Muscle layer of duodenum (tissue), 2 donors: Measurements from ENCODE around the gene PCDHGA1.
"Not testable (repeated sequence)": the region's sequence is repeated elsewhere in the genome, so short reads cannot be mapped to it uniquely, and the experiment has no call there.

Experiments used
- H3K27ac ChIP-seq: one replicate; pipeline ENCODE4 v1.7.0; 2013; ENCODE audit warnings: mild to moderate bottlenecking, low read length
- H3K27me3 ChIP-seq: one replicate; pipeline ENCODE4 v1.7.0; 2013; ENCODE audit warnings: low read depth, mild to moderate bottlenecking, control low read depth, low read length
- H3K36me3 ChIP-seq, 2 donors: one replicate each; pipeline ENCODE4 v1.7.0; 2013; ENCODE audit warnings: low read length in 2 of 2, control low read depth in 1 of 2, mild to moderate bottlenecking in 1 of 2; ENCODE audit not compliant: insufficient read depth in 2 of 2, control insufficient read depth in 1 of 2
- H3K4me1 ChIP-seq, 2 donors: one replicate each; pipeline ENCODE4 v1.7.0; 2013; ENCODE audit warnings: low read length in 2 of 2, mild to moderate bottlenecking in 2 of 2, control low read depth in 1 of 2, moderate library complexity in 1 of 2; ENCODE audit not compliant: insufficient read depth in 2 of 2, control insufficient read depth in 1 of 2
- H3K4me3 ChIP-seq, 2 donors: one replicate each; pipeline ENCODE4 v1.7.0; 2013; ENCODE audit warnings: low read length in 2 of 2, low read depth in 1 of 2, mild to moderate bottlenecking in 1 of 2
- H3K9me3 ChIP-seq, 2 donors: one replicate each; pipeline ENCODE4 v1.7.0; 2013; ENCODE audit warnings: low read length in 2 of 2, control low read depth in 1 of 2, mild to moderate bottlenecking in 1 of 2; ENCODE audit not compliant: control insufficient read depth in 1 of 2
- donor health status: healthy.

PCDHGA1 gene

GRCh38 chr5:141330299-141331080, at the start of gene PCDHGA1:
Gene PCDHGA1, plus strand, starts transcription at chr5:141330514.
- no peak within 1 kb of the TSS for H3K27ac ChIP-seq
- H3K4me1 ChIP-seq, result no peaks in the 10 kb centered on the region
- peaks cover 50 to 67% of the 10 kb centered on the region in 2 donors for H3K9me3 ChIP-seq
- H3K27me3 ChIP-seq, result no peaks in the 10 kb centered on the region
- peak within 1 kb of the TSS in 1 of 2 donors; percentile 54 for H3K4me3 ChIP-seq
- H3K36me3 ChIP-seq, result peaks cover 0 to 3% of the 10 kb centered on the region in 2 donors

GRCh38 chr5:141298376-141298775, 31.9 kb upstream of the PCDHGA1 start:
- Histone ChIP-seq H3K4me3 (peak overlapping the region in 1 of 2 donors; percentile 8), H3K27me3 (no peaks in the 10 kb centered on the region), H3K36me3 (peaks cover 0 to 18% of the 10 kb centered on the region in 2 donors), H3K9me3 (peaks cover 30 to 81% of the 10 kb centered on the region in 2 donors), H3K27ac (no peak overlapping the region), H3K4me1 (no peaks in the 10 kb centered on the region)

GRCh38 chr5:141303756-141304155, 26.6 kb upstream of the PCDHGA1 start, which contains the start of gene SLC25A2:
Gene SLC25A2, minus strand, starts transcription at chr5:141304049. Its CDS starts 184 bp downstream, at chr5:141303865.
- peak within 1 kb of the TSS in 1 of 2 donors; percentile 47 for H3K4me3 ChIP-seq
- peaks cover 0 to 18% of the 10 kb centered on the region in 2 donors for H3K36me3 ChIP-seq
- H3K27ac ChIP-seq, result no peak within 1 kb of the TSS
- no peaks in the 10 kb centered on the region for H3K27me3 ChIP-seq
- H3K9me3 ChIP-seq, result peaks cover 41 to 90% of the 10 kb centered on the region in 2 donors
- H3K4me1 ChIP-seq, result no peaks in the 10 kb centered on the region

- H3K27ac ChIP-seq, result no peak overlapping the region
- no peaks in the 10 kb centered on the region for H3K4me1 ChIP-seq
- peaks cover 45 to 82% of the 10 kb centered on the region in 2 donors for H3K9me3 ChIP-seq
- H3K36me3 ChIP-seq, result peaks cover 0 to 18% of the 10 kb centered on the region in 2 donors
- no peaks in the 10 kb centered on the region for H3K27me3 ChIP-seq
- H3K4me3 ChIP-seq, result peak overlapping the region in 1 of 2 donors; percentile 21
Observed at GRCh38 chr5:141306630-141307029, 23.7 kb upstream of the PCDHGA1 start.

GRCh38 chr5:141313711-141314110, 16.6 kb upstream of the PCDHGA1 start:
- H3K9me3 ChIP-seq, result peaks cover 60 to 81% of the 10 kb centered on the region in 2 donors
- H3K4me3 ChIP-seq, result peak overlapping the region in 1 of 2 donors; percentile 42
- H3K27ac ChIP-seq, result no peak overlapping the region
- no peaks in the 10 kb centered on the region for H3K4me1 ChIP-seq
- H3K36me3 ChIP-seq, result peaks cover under 1 to 70% of the 10 kb centered on the region in 2 donors
- H3K27me3 ChIP-seq, result no peaks in the 10 kb centered on the region

GRCh38 chr5:141316963-141317362, 13.4 kb upstream of the PCDHGA1 start:
- Histone ChIP-seq H3K4me3 (peak overlapping the region in 1 of 2 donors; percentile 37), H3K4me1 (peaks cover 0 to 10% of the 10 kb centered on the region in 2 donors), H3K9me3 (peaks cover 64 to 75% of the 10 kb centered on the region in 2 donors), H3K36me3 (peaks cover 13 to 78% of the 10 kb centered on the region in 2 donors)
- H3K27me3 ChIP-seq, H3K27ac ChIP-seq: not testable (repeated sequence)

- Histone ChIP-seq H3K9me3 (peaks cover 58 to 60% of the 10 kb centered on the region in 2 donors), H3K27me3 (no peaks in the 10 kb centered on the region), H3K36me3 (peaks cover 13 to 58% of the 10 kb centered on the region in 2 donors), H3K4me1 (peaks cover 0 to 10% of the 10 kb centered on the region in 2 donors), H3K4me3 (peak overlapping the region; percentile 87 to 90), H3K27ac (no peak overlapping the region)
Observed at GRCh38 chr5:141319202-141319601, 11.1 kb upstream of the PCDHGA1 start.

GRCh38 chr5:141319699-141320098, 10.6 kb upstream of the PCDHGA1 start:
- peak overlapping the region; percentile 87 to 90 for H3K4me3 ChIP-seq
- no peaks in the 10 kb centered on the region for H3K27me3 ChIP-seq
- peaks cover 0 to 10% of the 10 kb centered on the region in 2 donors for H3K4me1 ChIP-seq
- peaks cover 13 to 55% of the 10 kb centered on the region in 2 donors for H3K36me3 ChIP-seq
- H3K9me3 ChIP-seq, result peaks cover 54 to 59% of the 10 kb centered on the region in 2 donors
- no peak overlapping the region for H3K27ac ChIP-seq

- Histone ChIP-seq H3K4me3 (peak within 1 kb of the TSS; percentile 87 to 90), H3K36me3 (peaks cover 13 to 47% of the 10 kb centered on the region in 2 donors), H3K9me3 (peaks cover 47 to 52% of the 10 kb centered on the region in 2 donors), H3K27ac (peak within 1 kb of the TSS; percentile 95), H3K27me3 (no peaks in the 10 kb centered on the region), H3K4me1 (peaks cover 0 to 10% of the 10 kb centered on the region in 2 donors)
Observed at GRCh38 chr5:141320225-141321169, 9.8 kb upstream of the PCDHGA1 start, which contains the start of gene TAF7. Gene TAF7, minus strand, starts transcription at chr5:141320784. Its CDS starts 740 bp downstream, at chr5:141320044.

GRCh38 chr5:141322261-141322660, 8.1 kb upstream of the PCDHGA1 start:
- no peak overlapping the region for H3K27ac ChIP-seq
- H3K4me1 ChIP-seq, result peaks cover 0 to 10% of the 10 kb centered on the region in 2 donors
- peaks cover 44 to 46% of the 10 kb centered on the region in 2 donors for H3K9me3 ChIP-seq
- peaks cover 13 to 30% of the 10 kb centered on the region in 2 donors for H3K36me3 ChIP-seq
- H3K4me3 ChIP-seq, result peak overlapping the region in 1 of 2 donors; percentile 6
- H3K27me3 ChIP-seq, result no peaks in the 10 kb centered on the region
